GM19239 (cell line): ENCODE data around the gene PHETA2.

Source experiments
- DNase-seq: peaks from one replicate; pipeline ENCODE4 v3.0.0; 2011; ENCODE audit warnings: low spot score; ENCODE audit not compliant: insufficient read length
- FAIRE-seq: peaks from 2 replicates; lab custom pipeline; 2011; peaks lifted over from hg19 to GRCh38; lab: Jason Lieb, UNC

Gene PHETA2

GRCh38 chr22:42074132-42074811 is at the start of gene PHETA2:
TSS of gene PHETA2 (plus strand) at chr22:42074248. CDS start at chr22:42077294, 3,046 bp downstream.
- FAIRE-seq (peak; percentile 33), DNase-seq (peak; percentile 27)

DNA sequence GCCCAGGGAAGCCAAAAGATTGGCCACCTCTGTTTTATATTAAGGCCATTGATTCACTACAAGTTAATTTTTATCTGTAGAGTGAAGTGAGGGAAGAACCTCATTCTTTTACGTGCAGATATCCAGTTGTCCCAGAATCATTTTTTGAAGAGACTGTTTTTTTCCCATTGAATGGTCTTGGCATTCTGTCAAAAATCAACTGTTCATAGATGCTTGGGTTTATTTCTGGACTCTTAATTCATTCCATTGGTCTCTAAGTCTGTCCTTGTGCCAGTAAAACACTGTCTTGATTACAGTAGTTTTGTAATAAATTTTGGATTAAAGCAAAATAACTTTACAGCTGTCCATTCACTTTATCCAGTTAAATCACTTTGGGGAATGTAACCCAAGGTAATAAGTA is 48.6 kb upstream of the PHETA2 start:
- DNase-seq: no peak
- no peak for FAIRE-seq

DNA sequence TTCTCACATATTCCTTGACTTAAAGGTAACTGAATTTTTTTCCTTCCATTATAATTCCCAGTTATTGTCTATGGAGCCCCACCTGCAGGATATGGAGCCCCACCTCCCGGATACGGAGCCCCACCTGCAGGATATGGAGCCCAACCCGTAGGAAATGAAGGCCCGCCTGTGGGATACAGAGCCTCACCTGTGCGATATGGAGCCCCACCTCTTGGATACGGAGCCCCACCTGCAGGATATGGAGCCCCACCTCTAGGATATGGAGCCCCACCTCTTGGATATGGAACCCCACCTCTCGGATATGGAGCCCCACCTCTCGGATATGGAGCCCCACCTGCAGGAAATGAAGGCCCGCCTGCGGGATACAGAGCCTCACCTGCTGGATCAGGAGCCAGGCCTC is 47.3 kb upstream of the PHETA2 start:
- DNase-seq (no peak), FAIRE-seq (no peak)

- FAIRE-seq: no peak
- DNase-seq: no peak
Measured at GRCh38 chr22:42033263-42034181, 40.5 kb upstream of the PHETA2 start.

- FAIRE-seq (no peak), DNase-seq (no peak)
Measured at GRCh38 chr22:42035256-42035655, 38.8 kb upstream of the PHETA2 start.

GRCh38 chr22:42039271-42039670 is 34.8 kb upstream of the PHETA2 start:
- FAIRE-seq: no peak
- no peak for DNase-seq

GRCh38 chr22:42041784-42042183 is 32.3 kb upstream of the PHETA2 start:
- no peak for FAIRE-seq

GRCh38 chr22:42050641-42051180 is 23.3 kb upstream of the PHETA2 start:
- FAIRE-seq: no peak
- DNase-seq: no peak

More at GRCh38 chr22:42041784-42042183, 32.3 kb upstream of the PHETA2 start:
- DNase-seq: no peak

DNA sequence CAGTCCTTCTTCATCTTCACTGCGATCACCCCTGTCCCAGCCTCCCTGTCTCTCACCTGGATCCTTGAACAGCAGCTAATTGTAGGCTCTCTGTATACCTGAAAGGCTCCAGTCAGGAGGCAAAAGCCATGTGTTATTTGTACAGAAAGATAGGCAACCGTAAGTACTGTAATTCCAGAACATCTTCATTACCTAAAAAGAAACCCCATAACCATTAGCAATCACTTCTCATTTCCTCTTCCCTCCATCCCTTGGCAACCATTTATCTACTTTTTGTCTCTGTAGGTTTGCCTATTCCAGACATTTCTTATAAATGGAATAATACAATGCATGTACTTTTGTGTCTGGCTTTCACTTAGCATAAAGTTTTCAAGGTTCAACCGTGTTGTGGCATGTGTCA is 21.3 kb upstream of the PHETA2 start:
- no peak for FAIRE-seq
- DNase-seq: no peak

DNA sequence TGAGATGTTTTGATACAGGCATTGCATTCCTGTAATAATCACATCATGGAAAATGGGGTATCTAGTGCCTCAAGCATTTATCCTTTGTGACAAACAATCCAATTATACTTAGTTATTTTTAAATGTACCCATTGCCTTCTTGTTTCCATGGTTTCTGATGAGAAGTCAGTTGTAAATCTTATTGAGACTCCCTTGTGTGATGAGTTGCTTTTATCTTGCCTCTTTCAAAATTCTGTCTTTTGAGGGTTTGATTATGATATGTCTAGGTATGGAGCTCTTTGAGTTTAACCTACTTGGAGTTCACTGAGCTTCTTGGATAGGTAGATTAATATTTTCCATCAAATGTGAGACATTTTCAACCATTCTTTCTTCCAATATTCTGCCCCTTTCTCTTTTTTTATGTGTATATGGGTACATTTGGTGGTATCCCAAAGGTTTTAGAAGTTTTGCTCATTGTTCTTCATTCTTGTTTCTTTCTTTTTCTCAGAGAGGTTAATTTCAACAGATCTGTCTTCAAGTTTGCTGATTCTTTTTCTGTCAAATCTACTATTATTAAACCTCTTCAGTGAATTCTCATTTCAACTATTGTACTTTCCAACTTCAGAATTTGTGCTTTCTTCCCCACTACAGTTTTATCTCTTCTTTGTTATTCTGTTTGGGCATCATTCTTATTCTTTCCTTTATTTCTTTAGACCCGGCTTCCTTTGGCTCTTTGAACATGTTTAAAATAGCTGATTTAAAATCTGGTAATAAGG is 17.1 kb upstream of the PHETA2 start:
- no peak for FAIRE-seq

GRCh38 chr22:42060489-42060888 is 13.6 kb upstream of the PHETA2 start:
- DNase-seq: no peak
- no peak for FAIRE-seq

More for the DNA sequence above, 17.1 kb upstream of the PHETA2 start:
- DNase-seq: no peak

DNA sequence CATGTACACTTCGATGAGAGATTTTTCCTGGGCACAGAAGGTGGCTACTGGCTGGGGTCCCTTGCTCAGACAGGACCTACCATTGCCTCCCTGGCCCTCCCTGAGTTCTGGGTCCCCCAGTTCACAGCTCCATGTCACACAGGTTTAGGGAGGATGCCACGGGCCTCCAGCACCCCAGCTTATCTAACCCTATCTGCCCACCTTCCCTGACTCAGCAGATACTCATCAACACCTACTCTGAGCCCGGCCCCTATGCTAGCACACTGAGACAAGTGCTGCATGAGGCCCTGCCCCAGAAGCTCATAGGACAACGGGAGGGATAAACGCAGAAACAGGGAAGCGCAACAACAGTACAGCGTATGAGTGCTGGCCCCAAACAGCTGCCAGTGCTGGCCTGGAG is 13.0 kb upstream of the PHETA2 start:
- no peak for FAIRE-seq

DNA sequence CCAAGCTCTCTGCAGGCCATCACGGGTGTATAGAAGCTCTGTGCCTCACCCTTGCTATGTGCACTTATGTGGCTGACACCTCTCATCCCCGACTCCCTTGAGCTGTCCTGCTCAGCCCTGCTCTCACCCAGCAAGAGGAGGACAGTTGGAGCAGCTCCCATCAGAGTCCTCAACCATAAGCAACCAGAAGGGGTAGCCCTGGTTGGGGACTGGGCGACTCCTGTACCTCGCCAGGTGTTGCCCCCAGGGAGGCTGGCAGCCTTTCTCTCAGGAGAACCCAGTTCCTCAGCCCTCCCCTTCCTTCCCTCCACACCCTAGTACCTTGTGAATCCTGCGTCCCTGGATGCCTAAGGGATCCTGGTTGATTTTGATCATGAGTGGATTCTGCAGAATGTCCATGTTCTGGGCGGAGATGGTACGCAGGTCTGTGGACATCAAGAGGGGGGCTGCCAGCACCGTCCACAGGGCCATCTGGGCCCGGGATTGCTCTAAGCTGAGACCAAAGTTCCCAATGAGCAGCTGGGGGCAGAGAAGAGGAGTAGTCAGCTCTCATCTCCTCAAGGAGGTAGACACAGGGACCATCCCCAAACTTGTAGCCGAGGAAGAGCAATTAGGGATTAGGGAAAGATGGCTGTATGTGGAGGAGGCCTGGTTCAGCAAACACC is 11.4 kb upstream of the PHETA2 start:
- DNase-seq (no peak), FAIRE-seq (no peak)

More for the DNA sequence above, 13.0 kb upstream of the PHETA2 start:
- no peak for DNase-seq

DNA sequence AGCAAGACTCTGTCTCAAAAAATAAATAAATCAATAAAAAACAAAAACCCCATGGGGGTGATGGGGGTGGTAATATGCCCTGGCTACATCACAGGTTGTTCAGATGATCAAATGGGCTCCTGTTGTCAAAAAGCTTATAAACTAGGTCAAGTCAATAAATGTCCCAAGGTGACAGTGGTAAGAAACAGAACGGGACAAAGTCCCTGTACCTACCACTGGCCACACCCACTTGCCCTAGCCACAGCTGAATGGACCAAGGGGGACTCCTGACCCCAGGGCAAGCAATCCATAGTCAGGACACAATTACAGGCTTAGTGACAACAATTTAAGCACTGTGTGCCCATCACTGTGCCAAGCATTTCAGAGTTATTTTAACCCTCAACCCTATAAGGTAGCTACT is 9.4 kb upstream of the PHETA2 start:
- FAIRE-seq (no peak), DNase-seq (no peak)

GRCh38 chr22:42065438-42066125 is 8.5 kb upstream of the PHETA2 start:
- no peak for FAIRE-seq
- DNase-seq: no peak

GRCh38 chr22:42066126-42066761 is 7.8 kb upstream of the PHETA2 start:
- DNase-seq (no peak), FAIRE-seq (no peak)

DNA sequence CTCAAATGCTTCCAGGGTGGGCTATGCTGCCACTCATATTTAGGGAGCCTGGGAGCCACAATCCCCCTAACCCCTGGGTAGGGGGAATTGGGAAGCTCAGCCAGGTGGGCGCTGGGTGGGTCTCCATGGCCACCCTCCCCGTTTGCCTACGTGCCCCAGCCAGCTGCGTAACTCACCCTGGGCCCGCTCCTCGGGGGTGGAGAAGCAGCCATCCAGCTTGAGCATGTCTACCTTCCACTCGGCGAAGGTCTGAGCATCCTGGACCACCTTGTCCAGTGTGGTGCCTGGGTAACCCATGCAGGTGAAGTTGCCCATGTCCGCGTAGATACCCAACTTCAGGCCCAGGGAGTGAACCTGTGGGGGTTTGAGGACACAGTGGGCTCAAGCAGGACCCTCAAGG is 7.1 kb upstream of the PHETA2 start:
- FAIRE-seq (no peak), DNase-seq (no peak)

GRCh38 chr22:42067671-42068251 is 6.3 kb upstream of the PHETA2 start:
- DNase-seq: no peak
- no peak for FAIRE-seq
